A549 (cell line): Measurements from ENCODE around the gene NTM.

Experiments used
- ESRRA ChIP-seq: fragments of 150-350 bp; IDR thresholded peaks from 2 replicates; pipeline ENCODE4 v1.6.1; 2014; ENCODE audit warnings: mild to moderate bottlenecking, low read length, borderline replicate concordance
- FOSB ChIP-seq: fragments of 250-450 bp; sonication (Bioruptor Pico); IDR thresholded peaks from 2 replicates; pipeline ENCODE4 v1.5.0; 2020; ENCODE audit warnings: mild to moderate bottlenecking, moderate library complexity
- GATA3 ChIP-seq: IDR thresholded peaks from 2 replicates; pipeline ENCODE4 v1.6.1; 2012; ENCODE audit warnings: borderline replicate concordance

GRCh38 chr11:131744847-131745246 lies 374.4 kb downstream of the NTM start:
- no peak for TF ChIP-seq ESRRA
- TF ChIP-seq FOSB (CRISPR knock-in tag) = no peak
- TF ChIP-seq GATA3 = no peak
